Esophagus muscularis mucosa (tissue), 4 donors: Measurements from ENCODE around the gene TOMM5. TPM values are rescaled to one million over a fixed set of nuclear protein-coding genes. Genes with fewer than 3 reads are reported as not detected.

Experiments
- DNase-seq: peaks from one replicate; pipeline ENCODE4 v3.0.0-alpha.2; 2017; ENCODE audit errors: extremely low spot score
- H3K27ac ChIP-seq, 4 donors: fragments of 200-600 bp; sonication (generic); replicated peaks in 1 of 4; 1 replicate in 3 of 4; 2 replicates in 1 of 4; pipeline ENCODE4 v1.5.1; 2016 to 2019; ENCODE audit warnings: mild to moderate bottlenecking in 1 of 4
- H3K27me3 ChIP-seq, 4 donors: fragments of 200-600 bp; sonication (generic); one replicate each; pipeline versions ENCODE4 v1.5.1 to v1.6.0; 2016 to 2019
- H3K36me3 ChIP-seq, 4 donors: fragments of 200-600 bp; sonication (generic); one replicate each; pipeline ENCODE4 v1.5.1; 2016 to 2019
- H3K4me1 ChIP-seq, 4 donors: fragments of 200-600 bp; sonication (generic); one replicate each; pipeline ENCODE4 v1.5.1; 2016 to 2019
- H3K4me3 ChIP-seq, 4 donors: fragments of 200-600 bp; sonication (generic); 1 replicate in 2 of 4; 2 replicates in 2 of 4; pipeline ENCODE4 v1.5.1; 2016 to 2019; ENCODE audit warnings: mild to moderate bottlenecking in 4 of 4, moderate library complexity in 1 of 4
- H3K9me3 ChIP-seq, 4 donors: fragments of 200-600 bp; sonication (generic); 1 replicate in 3 of 4; 2 replicates in 1 of 4; pipeline ENCODE4 v1.5.1; 2016 to 2019
- CTCF ChIP-seq, 3 experiments: fragments of 200-600 bp in 2 of 3; fragments of 450-650 bp in 1 of 3; sonication (generic) in 2 of 3; IDR thresholded peaks; one replicate each; pipeline ENCODE4 v1.5.1; 2017 to 2019; ENCODE audit warnings: antibody characterized with exemption in 3 of 3, mild to moderate bottlenecking in 2 of 3, moderate library complexity in 1 of 3
- EP300 ChIP-seq: sonication (generic); formaldehyde crosslinking; IDR thresholded peaks from one replicate; pipeline ENCODE4 v1.6.1; 2017; ENCODE audit warnings: antibody characterized with exemption
- POLR2A ChIP-seq: fragments of 450-650 bp; IDR thresholded peaks from one replicate; pipeline ENCODE4 v1.6.1; 2017; ENCODE audit warnings: antibody characterized with exemption, moderate library complexity, mild to moderate bottlenecking, low read depth
- POLR2AphosphoS5 ChIP-seq, 2 donors: sonication (generic); formaldehyde crosslinking; IDR thresholded peaks; one replicate each; pipeline ENCODE4 v1.6.1; 2017; ENCODE audit warnings: antibody characterized with exemption in 2 of 2
- WGBS: methylation state at CpG from one replicate; pipeline ENCODE4 v1.1.5; 2018; 5-methylcytosine and 5-hydroxymethylcytosine counted together
- intact Hi-C: fragments of 100-400 bp; cut with DNase I; formaldehyde crosslinking; loops from one replicate; pipeline ENCODE4 v1.15.1; 2023
- total RNA-seq, 4 donors: library from RNA; depleted of rRNA; stranded (reverse); fragments of >200 nt; gene quantifications; one replicate each; pipeline versions ENCODE4 v1.1.0 to v1.2.1, GENCODE V29; 2016

Gene TOMM5
- total RNA-seq, 4 donors from 2014 or later: 55.7 to 84.3 (median 62.5) TPM

GRCh38 chr9:37559125-37559524 is 33.3 kb downstream of the TOMM5 start:
- H3K27ac ChIP-seq: no peak overlapping the region
- no peaks in the 10 kb centered on the region for H3K27me3 ChIP-seq
- H3K4me1 ChIP-seq: no peaks in the 10 kb centered on the region
- TF ChIP-seq EP300: no peak
- no peak for DNase-seq
- H3K36me3 ChIP-seq: peaks cover 0 to 7% (median 0%) of the 10 kb centered on the region in 4 donors
- no peak overlapping the region for H3K4me3 ChIP-seq
- 90% methylated on average over 1 of the region's 1 CpG for WGBS
- no peaks in the 10 kb centered on the region for H3K9me3 ChIP-seq
- intact Hi-C loops: no loop called here

- TF ChIP-seq CTCF (IDR thresholded peaks at IDR 0.05) (no peak), POLR2A (no peak), POLR2AphosphoS5 (IDR thresholded peaks at IDR 0.05) (no peak), EP300 (no peak)
- H3K4me3 ChIP-seq: no peak overlapping the region
- no peaks in the 10 kb centered on the region for H3K9me3 ChIP-seq
- intact Hi-C loops: no loop called here
- H3K27me3 ChIP-seq: no peaks in the 10 kb centered on the region
- DNase-seq: no peak
- no peak overlapping the region for H3K27ac ChIP-seq
- no peaks in the 10 kb centered on the region for H3K36me3 ChIP-seq
- no peaks in the 10 kb centered on the region for H3K4me1 ChIP-seq
Observed at GRCh38 chr9:37555786-37556185, 36.6 kb downstream of the TOMM5 start.

GRCh38 chr9:37554318-37554717 is 38.1 kb downstream of the TOMM5 start:
- H3K4me3 ChIP-seq: no peak overlapping the region
- 93% methylated on average over 3 of the region's 3 CpGs for WGBS
- H3K27me3 ChIP-seq: no peaks in the 10 kb centered on the region
- TF ChIP-seq POLR2A (no peak), EP300 (no peak)
- H3K27ac ChIP-seq: no peak overlapping the region
- H3K9me3 ChIP-seq: no peaks in the 10 kb centered on the region
- intact Hi-C loops: no loop called here
- no peak for DNase-seq
- H3K36me3 ChIP-seq: no peaks in the 10 kb centered on the region
- no peaks in the 10 kb centered on the region for H3K4me1 ChIP-seq

GRCh38 chr9:37551888-37552287 is 40.5 kb downstream of the TOMM5 start:
- TF ChIP-seq POLR2A: no peak
- TF ChIP-seq POLR2AphosphoS5 (IDR thresholded peaks at IDR 0.05): no peak
- no peak for TF ChIP-seq EP300
- no peak for TF ChIP-seq CTCF (IDR thresholded peaks at IDR 0.05)
- Histone ChIP-seq H3K27ac (no peak overlapping the region), H3K27me3 (no peaks in the 10 kb centered on the region), H3K36me3 (no peaks in the 10 kb centered on the region), H3K4me3 (no peak overlapping the region), H3K4me1 (no peaks in the 10 kb centered on the region), H3K9me3 (no peaks in the 10 kb centered on the region)
- DNase-seq: no peak
- 94% methylated on average over 2 of the region's 2 CpGs for WGBS
- intact Hi-C loops: no loop called here

DNA sequence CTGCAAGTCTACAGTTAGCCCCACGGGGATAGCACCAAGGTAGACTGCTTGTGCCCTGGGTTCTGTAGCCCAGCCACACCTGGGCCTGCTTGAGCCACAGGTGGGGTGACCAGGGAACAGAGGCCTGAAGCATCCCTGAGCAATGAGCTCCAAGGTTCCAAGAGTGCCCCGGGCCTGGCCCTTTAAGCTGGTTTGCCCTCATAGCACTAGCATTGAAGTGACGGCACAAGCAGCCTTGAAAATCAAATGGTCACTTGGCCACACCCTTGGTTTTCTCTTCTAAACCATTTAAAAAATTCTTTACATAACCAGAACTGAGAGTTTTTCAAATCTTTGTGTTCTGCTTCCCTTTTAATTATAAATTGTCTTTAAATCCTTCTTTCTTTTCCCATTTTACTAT is 40.9 kb downstream of the TOMM5 start:
- Histone ChIP-seq H3K4me3 (no peak overlapping the region), H3K36me3 (no peaks in the 10 kb centered on the region), H3K4me1 (no peaks in the 10 kb centered on the region), H3K27me3 (no peaks in the 10 kb centered on the region), H3K9me3 (no peaks in the 10 kb centered on the region), H3K27ac (no peak overlapping the region)
- TF ChIP-seq POLR2A (no peak), POLR2AphosphoS5 (IDR thresholded peaks at IDR 0.05) (no peak), CTCF (IDR thresholded peaks at IDR 0.05) (no peak), EP300 (no peak)
- no peak for DNase-seq
- 93% methylated on average over 3 of the region's 3 CpGs for WGBS
- intact Hi-C loops: no loop called here

- H3K27me3 ChIP-seq: no peaks in the 10 kb centered on the region
- intact Hi-C loops: no loop called here
Observed at GRCh38 chr9:37550781-37551180, 41.6 kb downstream of the TOMM5 start.

More at GRCh38 chr9:37550781-37551180, 41.6 kb downstream of the TOMM5 start:
- no peaks in the 10 kb centered on the region for H3K4me1 ChIP-seq
- 89% methylated on average over 1 of the region's 1 CpG for WGBS
- no peaks in the 10 kb centered on the region for H3K36me3 ChIP-seq
- H3K9me3 ChIP-seq: no peaks in the 10 kb centered on the region
- no peak overlapping the region for H3K27ac ChIP-seq
- TF ChIP-seq CTCF (IDR thresholded peaks at IDR 0.05) (no peak), POLR2A (no peak), EP300 (no peak), POLR2AphosphoS5 (IDR thresholded peaks at IDR 0.05) (no peak)
- no peak for DNase-seq
- H3K4me3 ChIP-seq: no peak overlapping the region
